K562 (cell line): ENCODE data around the gene PSG5.
"Not testable (repeated sequence)": the region's sequence is repeated elsewhere in the genome, so short reads cannot be mapped to it uniquely, and the experiment has no call there.

Source experiments
- CSDE1 ChIP-seq, 2 experiments: fragments of 450-650 bp; IDR thresholded peaks; 2 replicates each; pipeline ENCODE4 v1.6.1; 2016; ENCODE audit warnings: mild to moderate bottlenecking in 1 of 2
- CTCF ChIP-seq, 3 experiments: IDR thresholded peaks in 2 of 3; conservative IDR thresholded peaks in 1 of 3; 2 replicates each; pipeline ENCODE4 v1.5.1; 2011 to 2012; ENCODE audit warnings: low read length in 3 of 3, mild to moderate bottlenecking in 3 of 3, control low read depth in 2 of 3, improper control_type of control experiment in 1 of 3, inconsistent platforms in 1 of 3, low read depth in 1 of 3, mixed read lengths in 1 of 3, moderate library complexity in 1 of 3; ENCODE audit not compliant: insufficient read depth in 2 of 3
- MYC ChIP-seq, 2 experiments: fragments of 250-450 bp in 1 of 2; sonication (Bioruptor Pico) in 1 of 2; IDR thresholded peaks; 2 replicates each; pipeline versions ENCODE4 v1.5.1 to v1.6.1; 2012 to 2021; ENCODE audit warnings: low read depth in 2 of 2, borderline replicate concordance in 1 of 2, improper control_type of control experiment in 1 of 2, low read length in 1 of 2, mild to moderate bottlenecking in 1 of 2, moderate library complexity in 1 of 2
- NFE2 ChIP-seq: IDR thresholded peaks from 2 replicates; pipeline ENCODE4 v1.6.1; 2014; ENCODE audit warnings: antibody characterized with exemption, low read depth
- POLR2A ChIP-seq: fragments of 450-650 bp; conservative IDR thresholded peaks from 2 replicates; pipeline ENCODE4 v1.6.1; 2016
- RCOR1 ChIP-seq, 2 experiments: IDR thresholded peaks; 2 replicates each; pipeline ENCODE4 v1.6.1; 2012; ENCODE audit warnings: low read depth in 2 of 2, low read length in 2 of 2, borderline replicate concordance in 1 of 2, improper control_type of control experiment in 1 of 2

- TF ChIP-seq POLR2A; CTCF (IDR thresholded peaks at IDR 0.05 in 2 of 3, conservative IDR thresholded peaks at IDR 0.05 in 1 of 3; ENCODE audit: insufficient read depth in 2 of 3, low read depth in 1 of 3, low read length in 3 of 3); MYC (IDR thresholded peaks at IDR 0.05; ENCODE audit: low read depth, low read length); MYC (CRISPR knock-in tag; IDR thresholded peaks at IDR 0.05; ENCODE audit: borderline replicate concordance, low read depth); RCOR1 (IDR thresholded peaks at IDR 0.05; ENCODE audit: borderline replicate concordance in 1 of 2, low read depth in 2 of 2, low read length in 2 of 2); CSDE1 (IDR thresholded peaks at IDR 0.05); NFE2: not testable (repeated sequence)
Measured at GRCh38 chr19:43178577-43178976, 7.8 kb downstream of the PSG5 start.
